GM12878 (cell line): ENCODE results near the gene PKM. TPM values are rescaled to one million over a fixed set of nuclear protein-coding genes. Genes with fewer than 3 reads are reported as not detected.

Experiments used
- ATAC-seq: fragments of 200-7000 bp; cut with Tn5 transposase; 3 replicates; pipeline ENCODE4 v1.9.1; 2020; ENCODE audit warnings: mild to moderate bottlenecking, moderate library complexity
- BruUV-seq: library from RNA; stranded (reverse); fragments of 400-500 nt; replicated peaks from 2 replicates; lab custom pipeline; 2021; lab: Mats Ljungman, UMichigan
- CTCF ChIA-PET: fragments of 300-600 bp; sonication (Branson Sonifier 250); formaldehyde crosslinking; extraction: SDS; loops from one replicate; lab custom pipeline; 2021; ENCODE audit warnings: inconsistent platforms; lab: Yijun Ruan, JAX
- POLR2A ChIA-PET: fragments of 350-600 bp; formaldehyde crosslinking; extraction: SDS; loops from one replicate; lab custom pipeline; 2021; ENCODE audit warnings: inconsistent platforms; lab: Charles Lee
- RAD21 ChIA-PET: fragments of 300-600 bp; sonication (Branson Sonifier 250); formaldehyde crosslinking; loops from one replicate; lab custom pipeline; 2023; ENCODE audit warnings: antibody characterized with exemption; ENCODE audit not compliant: unreplicated experiment; lab: Charles Lee
- SMC1A ChIA-PET: fragments of 300-600 bp; sonication (Branson Sonifier 250); formaldehyde crosslinking; loops from one replicate; lab custom pipeline; 2023; ENCODE audit not compliant: unreplicated experiment, uncharacterized antibody; lab: Charles Lee
- DNase-seq: peaks from one replicate; pipeline ENCODE4 v3.0.0-alpha.2; 2011; ENCODE audit warnings: low read depth, low spot score
- FAIRE-seq: peaks from 3 replicates; lab custom pipeline; 2011; peaks lifted over from hg19 to GRCh38; lab: Jason Lieb, UNC
- H2AFZ ChIP-seq: 2 replicates; pipeline ENCODE4 v1.6.0; 2011; ENCODE audit warnings: low read depth, low read length, control low read depth; ENCODE audit not compliant: control insufficient read depth
- H3K27ac ChIP-seq: 2 replicates; pipeline ENCODE4 v1.5.1; 2011; ENCODE audit warnings: control low read depth; ENCODE audit not compliant: control insufficient read depth, insufficient read depth
- H3K27me3 ChIP-seq, 2 experiments: replicated peaks in 1 of 2; 2 replicates each; pipeline versions ENCODE4 v1.6.0 to v1.6.1; 2011; ENCODE audit warnings: low read length in 1 of 2; ENCODE audit not compliant: control insufficient read depth in 2 of 2, insufficient read depth in 2 of 2
- H3K36me3 ChIP-seq, 2 experiments: 2 replicates each; pipeline ENCODE4 v1.5.1; 2011; ENCODE audit warnings: low read length in 1 of 2; ENCODE audit not compliant: control insufficient read depth in 2 of 2, insufficient read depth in 2 of 2
- H3K4me1 ChIP-seq: 2 replicates; pipeline ENCODE4 v1.6.1; 2011; ENCODE audit warnings: mild to moderate bottlenecking, low read length, moderate library complexity, mixed read lengths; ENCODE audit not compliant: control insufficient read depth, insufficient read depth
- H3K4me2 ChIP-seq: 2 replicates; pipeline ENCODE4 v1.6.0; 2011; ENCODE audit warnings: control low read depth; ENCODE audit not compliant: control insufficient read depth, insufficient read depth
- H3K4me3 ChIP-seq: fragments of 200-600 bp; sonication (generic); 2 replicates; pipeline ENCODE4 v1.5.1; 2016
- H3K79me2 ChIP-seq: 2 replicates; pipeline ENCODE4 v1.6.0; 2011; ENCODE audit warnings: low read length; ENCODE audit not compliant: control insufficient read depth, insufficient read depth
- H3K9ac ChIP-seq: 2 replicates; pipeline ENCODE4 v1.8.0; 2011; ENCODE audit warnings: low read length, control low read depth, mixed read lengths; ENCODE audit not compliant: control insufficient read depth, insufficient read depth
- H3K9me3 ChIP-seq: replicated peaks from 3 replicates; pipeline ENCODE4 v1.5.1; 2011; ENCODE audit warnings: mild to moderate bottlenecking, low read length; ENCODE audit not compliant: control insufficient read depth, insufficient read depth
- H4K20me1 ChIP-seq: 2 replicates; pipeline ENCODE4 v1.6.0; 2011; ENCODE audit not compliant: control insufficient read depth, insufficient read depth
- BMI1 ChIP-seq: fragments of 450-650 bp; IDR thresholded peaks from 2 replicates; pipeline ENCODE4 v1.6.1; 2016; ENCODE audit warnings: mild to moderate bottlenecking, moderate library complexity, borderline replicate concordance
- CBX5 ChIP-seq: sonication (generic); IDR thresholded peaks from 2 replicates; pipeline ENCODE4 v1.6.1; 2016; ENCODE audit warnings: low read depth, moderate library complexity, mild to moderate bottlenecking, inconsistent platforms
- E2F4 ChIP-seq: IDR thresholded peaks from 2 replicates; pipeline ENCODE4 v1.6.1; 2012; ENCODE audit warnings: low read depth, low read length, improper control_type of control experiment
- ETV6 ChIP-seq, 2 experiments: fragments of 450-650 bp in 1 of 2; IDR thresholded peaks in 1 of 2; conservative IDR thresholded peaks in 1 of 2; 2 replicates each; pipeline ENCODE4 v1.6.1; 2014; ENCODE audit warnings: antibody characterized with exemption in 1 of 2, borderline replicate concordance in 1 of 2, low read depth in 1 of 2, mild to moderate bottlenecking in 1 of 2, moderate library complexity in 1 of 2
- HCFC1 ChIP-seq: fragments of 150-350 bp; IDR thresholded peaks from 2 replicates; pipeline ENCODE4 v1.6.1; 2014; ENCODE audit warnings: low read length
- RAD21 ChIP-seq: IDR thresholded peaks from 2 replicates; pipeline ENCODE4 v1.6.1; 2011; ENCODE audit warnings: mild to moderate bottlenecking, low read depth, low read length, moderate library complexity; ENCODE audit not compliant: insufficient read depth
- RCOR1 ChIP-seq: conservative IDR thresholded peaks from 2 replicates; pipeline ENCODE4 v1.6.1; 2012; ENCODE audit warnings: low read depth, low read length, improper control_type of control experiment
- RUNX3 ChIP-seq: IDR thresholded peaks from 2 replicates; pipeline ENCODE4 v1.6.1; 2012; ENCODE audit warnings: low read length, inconsistent platforms
- SIN3A ChIP-seq: IDR thresholded peaks from 2 replicates; pipeline ENCODE4 v1.6.1; 2012; ENCODE audit warnings: low read depth, low read length, improper control_type of control experiment
- SMARCA5 ChIP-seq: fragments of 450-650 bp; IDR thresholded peaks from 2 replicates; pipeline ENCODE4 v1.6.1; 2017; ENCODE audit warnings: mild to moderate bottlenecking
- SP1 ChIP-seq: IDR thresholded peaks from one replicate; pipeline ENCODE4 v1.6.1; 2011; ENCODE audit warnings: low read depth, low read length
- SREBF1 ChIP-seq: IDR thresholded peaks from 2 replicates; pipeline ENCODE4 v1.6.1; 2012; ENCODE audit warnings: mild to moderate bottlenecking, low read length
- SRF ChIP-seq, 2 experiments: IDR thresholded peaks; 2 replicates each; pipeline ENCODE4 v1.6.1; 2011; ENCODE audit warnings: low read depth in 2 of 2, low read length in 2 of 2, mild to moderate bottlenecking in 1 of 2, moderate library complexity in 1 of 2
- SUPT20H ChIP-seq: IDR thresholded peaks from 2 replicates; pipeline ENCODE4 v1.6.1; 2011; ENCODE audit warnings: low read depth, mild to moderate bottlenecking, low read length, moderate library complexity, borderline replicate concordance; ENCODE audit not compliant: control insufficient read depth
- TCF7 ChIP-seq: IDR thresholded peaks from 2 replicates; pipeline ENCODE4 v1.6.1; 2014; ENCODE audit warnings: antibody characterized with exemption, borderline replicate concordance
- YBX1 ChIP-seq: fragments of 450-650 bp; IDR thresholded peaks from 2 replicates; pipeline ENCODE4 v1.6.1; 2016; ENCODE audit warnings: antibody characterized with exemption
- WGBS: methylation state at CpG from one replicate; pipeline ENCODE4 v1.1.6; 2016; ENCODE audit warnings: low lambda C conversion rate; ENCODE audit not compliant: insufficient replicate concordance, insufficient coverage; ENCODE audit errors: missing lambda C conversion rate; 5-methylcytosine and 5-hydroxymethylcytosine counted together
- in situ Hi-C: fragments of 300-500 bp; cut with MboI; formaldehyde crosslinking; loops from 9 replicates; pipeline ENCODE4 v1.14.3; 2018; ENCODE audit warnings: mixed read lengths
- intact Hi-C: fragments of 100-400 bp; cut with micrococcal nuclease; formaldehyde crosslinking; loops from one replicate; pipeline ENCODE4 v1.14.2; 2022; ENCODE audit not compliant: unreplicated experiment
- polyA plus RNA-seq, 11 experiments: library from polyadenylated mRNA; depleted of rRNA in 4 of 11; unstranded in 6 of 11; stranded (reverse) in 5 of 11; fragments of >200 nt; fragmentation: Nextera tagmentation in 4 of 11; fragmentation: Illumina TruSeq in 1 of 11; extraction: Ambion mirVana in 4 of 11; extraction: Trizol in 1 of 11; gene quantifications; 1 replicate in 1 of 11; 2 replicates in 10 of 11; pipeline versions ENCODE4 v1.2.1 to v1.2.3, GENCODE V29; 2011 to 2016; ENCODE audit warnings: inconsistent platforms in 2 of 11, missing spikeins in 2 of 11, low read depth in 1 of 11
- total RNA-seq, 4 experiments: library from RNA; depleted of rRNA in 3 of 4; stranded (reverse); fragments of >200 nt in 3 of 4; fragmentation: Illumina TruSeq in 1 of 4; extraction: Trizol in 1 of 4; gene quantifications; 2 replicates each; pipeline versions ENCODE4 v1.2.1 to v1.2.3, GENCODE V29; 2013 to 2021
- TF ChIP-seq, protein P1 (sequence below): fragments of 450-650 bp; IDR thresholded peaks from 2 replicates; pipeline ENCODE4 v1.6.1; 2017; ENCODE audit warnings: mild to moderate bottlenecking, low read depth, inconsistent platforms; ENCODE audit not compliant: poor library complexity, severe bottlenecking

The PKM gene
- total and polyA plus RNA-seq, 10 of the 15 experiments (the other 5 are each of a cell fraction or from before 2014, with no cell fraction given): 491 to 2,011 (median 1,433) TPM

DNA sequence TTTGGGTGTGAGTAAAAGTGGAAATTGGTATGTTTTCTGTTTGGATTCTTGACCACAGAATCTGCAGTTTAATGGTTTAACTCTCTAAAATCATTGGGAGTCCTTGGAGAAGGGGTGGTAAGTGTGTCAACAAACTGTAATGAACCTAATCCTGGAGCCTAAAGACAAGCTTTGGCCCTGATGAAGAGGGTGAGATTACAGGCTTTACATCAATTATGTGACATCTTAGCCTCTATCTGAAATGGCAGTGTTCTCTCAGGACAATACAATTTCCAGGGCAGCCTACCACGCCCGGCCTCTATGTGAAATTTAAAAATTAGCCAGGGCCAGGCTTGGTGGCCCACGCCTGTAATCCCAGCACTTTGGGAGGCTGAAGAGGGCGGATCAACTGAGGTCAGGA lies 4.3 kb upstream of the PKM start:
- no peaks in the 10 kb centered on the region for H3K9me3 ChIP-seq
- in situ Hi-C loops: no loop called here
- 80% methylated on average over 4 of the region's 4 CpGs for WGBS
- peaks cover 12% of the 10 kb centered on the region; the same call in 1 of the 2 replicates for H3K4me1 ChIP-seq
- H3K79me2 ChIP-seq: peaks cover 20% of the 10 kb centered on the region
- ChIA-PET SMC1A (no interaction called here), POLR2A (no interaction called here), CTCF (interaction anchor here (0.7 kb wide), 1 partner anchor 35 kb away, joined by 3 read pairs; no protein-coding TSS in a partner anchor), RAD21 (no interaction called here)
- H3K27ac ChIP-seq: no peak overlapping the region
- BruUV-seq: no TSS peak
- TF ChIP-seq ETV6 (conservative IDR thresholded peaks at IDR 0.05 in 1 of 2, IDR thresholded peaks at IDR 0.05 in 1 of 2; ENCODE audit: borderline replicate concordance in 1 of 2, low read depth in 1 of 2): no peak
- TF ChIP-seq SP1: no peak
- TF ChIP-seq RUNX3: no peak
- no peak for TF ChIP-seq SIN3A
- FAIRE-seq: no peak
- intact Hi-C loops: no loop called here
- no peak for ATAC-seq
- H2AFZ ChIP-seq: no peak overlapping the region
- H3K4me3 ChIP-seq: no peak overlapping the region
- no peaks in the 10 kb centered on the region for H4K20me1 ChIP-seq
- H3K36me3 ChIP-seq: no peaks in the 10 kb centered on the region
- no peak for DNase-seq
- H3K4me2 ChIP-seq: no peak overlapping the region
- H3K27me3 ChIP-seq: no peaks in the 10 kb centered on the region
- no peak overlapping the region for H3K9ac ChIP-seq

DNA sequence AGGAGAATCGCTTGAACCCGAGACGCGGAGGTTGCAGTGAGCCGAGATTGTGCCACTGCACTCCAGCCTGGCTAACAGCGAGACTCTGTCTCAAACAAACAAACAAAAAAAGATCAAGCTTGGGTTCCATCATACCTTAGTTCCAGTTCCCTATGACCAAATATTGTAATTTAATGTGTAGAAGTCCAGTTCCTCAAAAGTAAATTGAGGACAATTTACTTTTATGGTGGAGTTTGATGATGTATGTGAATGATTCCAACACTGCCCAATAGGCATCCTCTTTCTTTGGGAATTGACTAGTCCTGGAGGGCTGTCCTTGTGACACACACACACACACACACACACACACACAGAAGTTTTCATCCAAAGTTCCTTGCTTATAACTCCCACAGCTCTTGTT lies 2.8 kb upstream of the PKM start:
- DNase-seq: no peak
- RAD21 ChIA-PET: no interaction called here
- Histone ChIP-seq H3K4me2 (no peak overlapping the region), H3K4me1 (peaks cover 12% of the 10 kb centered on the region; the same call in 1 of the 2 replicates), H3K27ac (no peak overlapping the region), H3K79me2 (peaks cover 35% of the 10 kb centered on the region), H3K27me3 (no peaks in the 10 kb centered on the region), H2AFZ (no peak overlapping the region), H3K4me3 (no peak overlapping the region), H3K9ac (no peak overlapping the region), H3K9me3 (no peaks in the 10 kb centered on the region), H3K36me3 (peaks cover 0 to 6% of the 10 kb centered on the region in 2 experiments; a peak in 2 of 4 replicates), H4K20me1 (no peaks in the 10 kb centered on the region)
- BruUV-seq: no TSS peak
- POLR2A ChIA-PET: interaction anchor here (0.8 kb wide), 1 partner anchor 16 kb away, joined by 3 read pairs; no protein-coding TSS in a partner anchor
- CTCF ChIA-PET: no interaction called here
- no peak for ATAC-seq
- in situ Hi-C loops (no loop called here), intact Hi-C loops (no loop called here)
- FAIRE-seq: no peak
- SMC1A ChIA-PET: no interaction called here
- WGBS: 96% methylated on average over 6 of the region's 6 CpGs
- no peak for TF ChIP-seq RCOR1
- no peak for TF ChIP-seq SUPT20H
- no peak for TF ChIP-seq SMARCA5
- TF ChIP-seq TCF7: no peak
- no peak for TF ChIP-seq RAD21
- TF ChIP-seq, protein P1, sequence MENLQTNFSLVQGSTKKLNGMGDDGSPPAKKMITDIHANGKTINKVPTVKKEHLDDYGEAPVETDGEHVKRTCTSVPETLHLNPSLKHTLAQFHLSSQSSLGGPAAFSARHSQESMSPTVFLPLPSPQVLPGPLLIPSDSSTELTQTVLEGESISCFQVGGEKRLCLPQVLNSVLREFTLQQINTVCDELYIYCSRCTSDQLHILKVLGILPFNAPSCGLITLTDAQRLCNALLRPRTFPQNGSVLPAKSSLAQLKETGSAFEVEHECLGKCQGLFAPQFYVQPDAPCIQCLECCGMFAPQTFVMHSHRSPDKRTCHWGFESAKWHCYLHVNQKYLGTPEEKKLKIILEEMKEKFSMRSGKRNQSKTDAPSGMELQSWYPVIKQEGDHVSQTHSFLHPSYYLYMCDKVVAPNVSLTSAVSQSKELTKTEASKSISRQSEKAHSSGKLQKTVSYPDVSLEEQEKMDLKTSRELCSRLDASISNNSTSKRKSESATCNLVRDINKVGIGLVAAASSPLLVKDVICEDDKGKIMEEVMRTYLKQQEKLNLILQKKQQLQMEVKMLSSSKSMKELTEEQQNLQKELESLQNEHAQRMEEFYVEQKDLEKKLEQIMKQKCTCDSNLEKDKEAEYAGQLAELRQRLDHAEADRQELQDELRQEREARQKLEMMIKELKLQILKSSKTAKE: no peak
- TF ChIP-seq SREBF1: no peak
- no peak for TF ChIP-seq YBX1
- no peak for TF ChIP-seq HCFC1
- no peak for TF ChIP-seq BMI1
- no peak for TF ChIP-seq E2F4
- no peak for TF ChIP-seq SRF (IDR thresholded peaks at IDR 0.05; ENCODE audit: low read depth in 2 of 2, low read length in 2 of 2)
- no peak for TF ChIP-seq CBX5
